ENCODE measurements around the gene ZDHHC6. TPM values are rescaled to one million over a fixed set of nuclear protein-coding genes. Genes with fewer than 3 reads are reported as not detected.
A peak's percentile ranks its signal among the peaks of the same experiment; 100 is the strongest.

Gene ZDHHC6
- total RNA-seq, 2 experiments from 2014 or later, result 31.5 to 33.8 TPM

DNA sequence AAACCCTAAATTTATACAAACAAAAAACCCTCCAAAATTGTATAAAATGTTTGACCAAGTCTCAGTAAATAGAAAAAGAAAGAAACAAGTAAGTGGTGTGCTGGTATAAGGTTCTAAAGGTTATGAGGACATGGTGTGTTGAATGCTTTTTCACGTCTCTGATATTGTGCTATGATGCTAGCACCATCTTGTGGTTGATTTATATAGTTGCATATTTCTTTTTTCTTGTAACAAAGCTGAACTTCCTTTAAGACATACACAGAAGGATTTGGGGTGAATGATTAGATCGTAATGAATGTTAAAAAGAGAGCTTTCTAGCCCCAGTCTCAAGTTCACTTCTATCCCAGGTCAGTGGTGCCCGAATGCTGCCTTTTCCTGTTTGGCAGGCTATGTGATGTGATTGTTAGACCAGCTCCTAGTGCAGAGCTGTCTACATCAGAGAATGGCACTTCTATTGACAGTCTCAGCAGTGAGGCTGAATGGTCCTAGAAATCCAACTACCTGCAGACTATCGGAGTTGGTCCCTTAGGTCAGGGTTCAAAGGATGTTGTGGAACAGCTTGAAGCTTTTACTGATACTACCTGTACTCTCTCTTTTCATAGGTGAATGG lies 25.3 kb upstream of the ZDHHC6 start:
- no peaks in the 10 kb centered on the region for H3K9me3 ChIP-seq (ENCODE audit: low read length)
- H3K9me2 ChIP-seq (ENCODE audit: insufficient read depth, low read length), result no peaks in the 10 kb centered on the region
- no peak overlapping the region for H3K27ac ChIP-seq (ENCODE audit: low read depth, low read length, poor library complexity, severe bottlenecking)
- no peak overlapping the region for H3K4me2 ChIP-seq (ENCODE audit: low read length)
- BruUV-seq (replicated peaks), result no TSS peak
- peaks cover 14% of the 10 kb centered on the region; the same call in 1 of the 2 replicates for H3K36me3 ChIP-seq (ENCODE audit: insufficient read depth, low read length)
- H3K4me3 ChIP-seq (ENCODE audit: low read depth, low read length, poor library complexity, severe bottlenecking), result no peak overlapping the region
- ChIA-PET CTCF (ENCODE audit: unreplicated experiment) (interaction anchor here (0.6 to 0.7 kb wide), 2 partner anchors 9 to 100 kb away, joined by 3 to 4 read pairs; no protein-coding TSS in a partner anchor), POLR2A (interaction anchor here (0.6 to 1.2 kb wide), 4 partner anchors 9 to 1662 kb away, joined by 3 to 9 read pairs (median 4); partner anchors contain the start of genes VTI1A and ZDHHC6)
- DNase-seq (ENCODE audit: low spot score), result peak; percentile 62
- H2AFZ ChIP-seq (ENCODE audit: low read length), result no peak overlapping the region
- no peaks in the 10 kb centered on the region for H3K79me2 ChIP-seq (ENCODE audit: insufficient read depth, low read depth, low read length)
- TF ChIP-seq, protein P1, sequence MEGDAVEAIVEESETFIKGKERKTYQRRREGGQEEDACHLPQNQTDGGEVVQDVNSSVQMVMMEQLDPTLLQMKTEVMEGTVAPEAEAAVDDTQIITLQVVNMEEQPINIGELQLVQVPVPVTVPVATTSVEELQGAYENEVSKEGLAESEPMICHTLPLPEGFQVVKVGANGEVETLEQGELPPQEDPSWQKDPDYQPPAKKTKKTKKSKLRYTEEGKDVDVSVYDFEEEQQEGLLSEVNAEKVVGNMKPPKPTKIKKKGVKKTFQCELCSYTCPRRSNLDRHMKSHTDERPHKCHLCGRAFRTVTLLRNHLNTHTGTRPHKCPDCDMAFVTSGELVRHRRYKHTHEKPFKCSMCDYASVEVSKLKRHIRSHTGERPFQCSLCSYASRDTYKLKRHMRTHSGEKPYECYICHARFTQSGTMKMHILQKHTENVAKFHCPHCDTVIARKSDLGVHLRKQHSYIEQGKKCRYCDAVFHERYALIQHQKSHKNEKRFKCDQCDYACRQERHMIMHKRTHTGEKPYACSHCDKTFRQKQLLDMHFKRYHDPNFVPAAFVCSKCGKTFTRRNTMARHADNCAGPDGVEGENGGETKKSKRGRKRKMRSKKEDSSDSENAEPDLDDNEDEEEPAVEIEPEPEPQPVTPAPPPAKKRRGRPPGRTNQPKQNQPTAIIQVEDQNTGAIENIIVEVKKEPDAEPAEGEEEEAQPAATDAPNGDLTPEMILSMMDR (conservative IDR thresholded peaks at IDR 0.05; ENCODE audit: low read length), result peak; percentile 89
- no peak for TF ChIP-seq EZH2phosphoT487 (IDR thresholded peaks at IDR 0.05; ENCODE audit: borderline replicate concordance, low read depth, low read length)
- H3K4me1 ChIP-seq (ENCODE audit: insufficient read depth, low read length, poor library complexity, severe bottlenecking), result no peaks in the 10 kb centered on the region
- intact Hi-C loops (cut with micrococcal nuclease; ENCODE audit: unreplicated experiment), result loop anchor here (2.0 to 10.0 kb wide), 3 partner anchors 157 to 1090 kb away; no protein-coding TSS in a partner anchor
- no peaks in the 10 kb centered on the region; the same call in 1 of the 2 replicates for H4K20me1 ChIP-seq (ENCODE audit: insufficient read depth, low read length)

- H3K4me1 ChIP-seq (ENCODE audit: insufficient read depth, low read length, poor library complexity, severe bottlenecking), result no peaks in the 10 kb centered on the region
- H3K27ac ChIP-seq (ENCODE audit: low read depth, low read length, poor library complexity, severe bottlenecking), result no peak overlapping the region
- ChIA-PET POLR2A (interaction anchor here (0.6 to 1.0 kb wide), 2 partner anchors 172 to 630 kb away, joined by 3 read pairs; no protein-coding TSS in a partner anchor), CTCF (ENCODE audit: unreplicated experiment) (no interaction called here)
- no peak overlapping the region for H2AFZ ChIP-seq (ENCODE audit: low read length)
- H3K9me2 ChIP-seq (ENCODE audit: insufficient read depth, low read length), result no peaks in the 10 kb centered on the region
- no peaks in the 10 kb centered on the region; the same call in 1 of the 2 replicates for H4K20me1 ChIP-seq (ENCODE audit: insufficient read depth, low read length)
- no peak overlapping the region for H3K4me3 ChIP-seq (ENCODE audit: low read depth, low read length, poor library complexity, severe bottlenecking)
- DNase-seq (ENCODE audit: low spot score), result no peak
- H3K4me2 ChIP-seq (ENCODE audit: low read length), result no peak overlapping the region
- intact Hi-C loops (cut with micrococcal nuclease; ENCODE audit: unreplicated experiment), result no loop called here
- H3K9me3 ChIP-seq (ENCODE audit: low read length), result peaks cover 10% of the 10 kb centered on the region; the same call in 1 of the 2 replicates
- peaks cover 46% of the 10 kb centered on the region for H3K36me3 ChIP-seq (ENCODE audit: insufficient read depth, low read length)
- H3K79me2 ChIP-seq (ENCODE audit: insufficient read depth, low read depth, low read length), result no peaks in the 10 kb centered on the region
- TF ChIP-seq, protein P1 (conservative IDR thresholded peaks at IDR 0.05; ENCODE audit: low read length), result no peak
- no peak for TF ChIP-seq EZH2phosphoT487 (IDR thresholded peaks at IDR 0.05; ENCODE audit: borderline replicate concordance, low read depth, low read length)
- BruUV-seq (replicated peaks), result no TSS peak
Measured at GRCh38 chr10:112467541-112468075, 20.9 kb upstream of the ZDHHC6 start.

DNA sequence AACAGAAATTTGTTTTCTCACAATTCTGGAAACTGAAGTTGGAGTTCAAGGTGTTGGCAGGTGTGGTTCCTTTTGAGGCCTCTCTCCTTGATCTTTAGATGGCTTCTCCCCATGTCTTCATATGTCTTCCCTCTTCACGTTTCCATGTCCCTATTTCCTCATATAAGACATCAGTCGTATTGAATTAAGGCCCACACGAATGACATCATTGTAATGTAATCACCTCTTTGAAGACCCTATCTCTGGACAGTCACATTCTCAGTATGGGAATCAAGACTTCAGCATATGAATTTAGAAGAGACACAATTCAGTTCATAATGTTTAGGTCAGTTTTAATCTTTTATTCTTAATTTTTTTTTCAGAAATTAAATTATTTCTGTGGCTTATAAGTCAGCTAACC lies 20.1 kb upstream of the ZDHHC6 start:
- H3K79me2 ChIP-seq (ENCODE audit: insufficient read depth, low read depth, low read length), result no peaks in the 10 kb centered on the region
- H3K36me3 ChIP-seq (ENCODE audit: insufficient read depth, low read length), result peaks cover 53% of the 10 kb centered on the region
- DNase-seq (ENCODE audit: low spot score), result no peak
- H2AFZ ChIP-seq (ENCODE audit: low read length), result no peak overlapping the region
- H3K4me2 ChIP-seq (ENCODE audit: low read length), result no peak overlapping the region
- intact Hi-C loops (cut with micrococcal nuclease; ENCODE audit: unreplicated experiment), result no loop called here
- peaks cover 10% of the 10 kb centered on the region; the same call in 1 of the 2 replicates for H3K9me3 ChIP-seq (ENCODE audit: low read length)
- H3K27ac ChIP-seq (ENCODE audit: low read depth, low read length, poor library complexity, severe bottlenecking), result no peak overlapping the region
- POLR2A ChIA-PET, result interaction anchor here (0.6 to 1.0 kb wide), 2 partner anchors 172 to 630 kb away, joined by 3 read pairs; no protein-coding TSS in a partner anchor
- BruUV-seq (replicated peaks), result no TSS peak
- H3K9me2 ChIP-seq (ENCODE audit: insufficient read depth, low read length), result no peaks in the 10 kb centered on the region
- no peaks in the 10 kb centered on the region for H3K4me1 ChIP-seq (ENCODE audit: insufficient read depth, low read length, poor library complexity, severe bottlenecking)
- H4K20me1 ChIP-seq (ENCODE audit: insufficient read depth, low read length), result no peaks in the 10 kb centered on the region
- H3K4me3 ChIP-seq (ENCODE audit: low read depth, low read length, poor library complexity, severe bottlenecking), result no peak overlapping the region
- TF ChIP-seq, protein P1 (conservative IDR thresholded peaks at IDR 0.05; ENCODE audit: low read length), result no peak
- TF ChIP-seq EZH2phosphoT487 (IDR thresholded peaks at IDR 0.05; ENCODE audit: borderline replicate concordance, low read depth, low read length), result no peak
- CTCF ChIA-PET (ENCODE audit: unreplicated experiment), result no interaction called here
